GM21619 (cell line): ENCODE data around the gene RERE.
"Not testable (repeated sequence)": the region's sequence is repeated elsewhere in the genome, so short reads cannot be mapped to it uniquely, and the experiment has no call there.

Source experiments
- ATAC-seq: cut with Tn5 transposase; IDR thresholded peaks from one replicate; pipeline ENCODE4 v1.9.1; 2021; ENCODE audit not compliant: unreplicated experiment

The RERE gene

GRCh38 chr1:8695442-8695841 is 122.0 kb downstream of the RERE start:
- ATAC-seq: not testable (repeated sequence)

- no peak for ATAC-seq
Measured at GRCh38 chr1:8693107-8693506, 124.3 kb downstream of the RERE start.

- ATAC-seq: no peak
Measured at GRCh38 chr1:8691662-8692061, 125.8 kb downstream of the RERE start.

- ATAC-seq: no peak
Measured at GRCh38 chr1:8690253-8690525, 127.3 kb downstream of the RERE start.

- ATAC-seq: no peak
Measured at GRCh38 chr1:8689431-8690252, 127.8 kb downstream of the RERE start.

- no peak for ATAC-seq
Measured at GRCh38 chr1:8687538-8687937, 129.9 kb downstream of the RERE start.

GRCh38 chr1:8687039-8687438 is 130.4 kb downstream of the RERE start:
- ATAC-seq: no peak

GRCh38 chr1:8685463-8685862 is 132.0 kb downstream of the RERE start:
- no peak for ATAC-seq

- ATAC-seq: no peak
Measured at GRCh38 chr1:8684590-8684989, 132.8 kb downstream of the RERE start.

GRCh38 chr1:8682573-8682972 is 134.9 kb downstream of the RERE start:
- ATAC-seq: no peak

- ATAC-seq: no peak
Measured at GRCh38 chr1:8681911-8682310, 135.5 kb downstream of the RERE start.

- no peak for ATAC-seq
Measured at GRCh38 chr1:8680664-8681650, 136.5 kb downstream of the RERE start.

GRCh38 chr1:8679929-8680663 is 137.3 kb downstream of the RERE start:
- no peak for ATAC-seq

- ATAC-seq: no peak
Measured at GRCh38 chr1:8679395-8679800, 138.0 kb downstream of the RERE start.

GRCh38 chr1:8678673-8679394 is 138.6 kb downstream of the RERE start:
- ATAC-seq: no peak

- no peak for ATAC-seq
Measured at GRCh38 chr1:8677782-8678181, 139.7 kb downstream of the RERE start.

GRCh38 chr1:8676813-8677212 is 140.6 kb downstream of the RERE start:
- no peak for ATAC-seq

GRCh38 chr1:8676072-8676471 is 141.4 kb downstream of the RERE start:
- ATAC-seq: no peak

GRCh38 chr1:8674912-8675311 is 142.5 kb downstream of the RERE start:
- ATAC-seq: no peak

GRCh38 chr1:8674481-8674880 is 143.0 kb downstream of the RERE start:
- no peak for ATAC-seq
